Mammary epithelial cell (primary cell): ENCODE results near the gene CIC.

Source experiments
- EZH2 ChIP-seq: IDR thresholded peaks from 2 replicates; pipeline ENCODE4 v1.6.1; 2012; ENCODE audit warnings: low read length, inconsistent platforms, borderline replicate concordance
- TF ChIP-seq, protein P1 (sequence below), 2 donors: IDR thresholded peaks in 1 of 2; conservative IDR thresholded peaks in 1 of 2; 2 replicates each; pipeline ENCODE4 v1.5.1; 2011 to 2012; ENCODE audit warnings: inconsistent platforms in 2 of 2, low read length in 2 of 2, mild to moderate bottlenecking in 2 of 2, control low read depth in 1 of 2, low read depth in 1 of 2; ENCODE audit not compliant: insufficient read depth in 1 of 2; ENCODE audit errors: extremely low read depth in 1 of 2

DNA sequence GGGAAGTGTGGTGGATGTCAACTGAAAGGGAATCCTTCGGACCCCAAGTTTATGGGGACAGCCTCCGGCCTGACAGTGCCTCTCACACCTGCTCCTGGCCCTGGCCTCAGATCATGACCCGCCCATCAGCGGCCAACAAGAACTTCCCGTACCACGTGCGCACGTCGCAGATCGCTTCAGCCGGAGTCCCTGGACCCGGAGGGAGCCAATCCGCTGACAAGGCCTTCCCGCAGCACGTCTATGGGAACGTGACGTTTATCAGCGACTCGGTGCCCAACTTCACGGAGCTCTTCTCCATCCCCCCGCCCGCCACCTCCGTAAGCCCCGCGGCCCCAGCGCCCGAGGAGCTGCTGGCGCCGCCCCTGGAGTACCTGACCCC, 54.4 kb downstream of the CIC start:
- TF ChIP-seq, protein P1, sequence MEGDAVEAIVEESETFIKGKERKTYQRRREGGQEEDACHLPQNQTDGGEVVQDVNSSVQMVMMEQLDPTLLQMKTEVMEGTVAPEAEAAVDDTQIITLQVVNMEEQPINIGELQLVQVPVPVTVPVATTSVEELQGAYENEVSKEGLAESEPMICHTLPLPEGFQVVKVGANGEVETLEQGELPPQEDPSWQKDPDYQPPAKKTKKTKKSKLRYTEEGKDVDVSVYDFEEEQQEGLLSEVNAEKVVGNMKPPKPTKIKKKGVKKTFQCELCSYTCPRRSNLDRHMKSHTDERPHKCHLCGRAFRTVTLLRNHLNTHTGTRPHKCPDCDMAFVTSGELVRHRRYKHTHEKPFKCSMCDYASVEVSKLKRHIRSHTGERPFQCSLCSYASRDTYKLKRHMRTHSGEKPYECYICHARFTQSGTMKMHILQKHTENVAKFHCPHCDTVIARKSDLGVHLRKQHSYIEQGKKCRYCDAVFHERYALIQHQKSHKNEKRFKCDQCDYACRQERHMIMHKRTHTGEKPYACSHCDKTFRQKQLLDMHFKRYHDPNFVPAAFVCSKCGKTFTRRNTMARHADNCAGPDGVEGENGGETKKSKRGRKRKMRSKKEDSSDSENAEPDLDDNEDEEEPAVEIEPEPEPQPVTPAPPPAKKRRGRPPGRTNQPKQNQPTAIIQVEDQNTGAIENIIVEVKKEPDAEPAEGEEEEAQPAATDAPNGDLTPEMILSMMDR (conservative IDR thresholded peaks at IDR 0.05 in 1 of 2, IDR thresholded peaks at IDR 0.05 in 1 of 2; ENCODE audit: extremely low read depth in 1 of 2, insufficient read depth in 1 of 2, low read depth in 1 of 2, low read length in 2 of 2) = no peak
- TF ChIP-seq EZH2 = no peak
